Choroid plexus epithelial cell (primary cell): ENCODE results near the gene COP1.

Experiments
- DNase-seq: peaks from one replicate; pipeline ENCODE4 v3.0.0-alpha.2; 2010; ENCODE audit warnings: low read depth
- H3K4me3 ChIP-seq: 2 replicates; pipeline ENCODE4 v1.5.1; 2011; ENCODE audit warnings: low read depth, mild to moderate bottlenecking, control low read depth, low read length, moderate library complexity
- TF ChIP-seq, protein P1 (sequence below): conservative IDR thresholded peaks from 2 replicates; pipeline ENCODE4 v1.5.1; 2011; ENCODE audit warnings: low read depth, mild to moderate bottlenecking, control low read depth, inconsistent platforms, low read length, moderate library complexity

Gene COP1

DNA sequence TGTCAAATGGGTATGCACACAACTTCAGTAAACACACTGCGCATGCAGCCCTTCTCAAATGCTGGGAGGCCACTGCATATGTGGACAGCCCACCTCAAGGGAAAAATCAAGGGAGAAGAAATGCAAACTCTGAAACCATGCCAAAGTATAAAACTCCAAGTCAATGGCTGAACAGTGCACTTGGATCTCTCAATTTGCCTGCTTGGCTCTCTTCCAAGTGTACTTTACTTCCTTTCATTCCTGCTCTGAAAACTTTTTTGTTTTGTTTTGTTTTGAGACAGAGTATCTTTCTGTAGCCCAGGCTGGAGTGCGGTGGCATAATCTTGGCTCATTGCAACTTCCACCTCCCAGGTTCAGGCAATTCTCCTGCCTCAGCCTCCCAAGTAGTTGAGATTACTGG is 18.8 kb upstream of the COP1 start:
- H3K4me3 ChIP-seq = no peak overlapping the region
- DNase-seq = no peak
- TF ChIP-seq, protein P1, sequence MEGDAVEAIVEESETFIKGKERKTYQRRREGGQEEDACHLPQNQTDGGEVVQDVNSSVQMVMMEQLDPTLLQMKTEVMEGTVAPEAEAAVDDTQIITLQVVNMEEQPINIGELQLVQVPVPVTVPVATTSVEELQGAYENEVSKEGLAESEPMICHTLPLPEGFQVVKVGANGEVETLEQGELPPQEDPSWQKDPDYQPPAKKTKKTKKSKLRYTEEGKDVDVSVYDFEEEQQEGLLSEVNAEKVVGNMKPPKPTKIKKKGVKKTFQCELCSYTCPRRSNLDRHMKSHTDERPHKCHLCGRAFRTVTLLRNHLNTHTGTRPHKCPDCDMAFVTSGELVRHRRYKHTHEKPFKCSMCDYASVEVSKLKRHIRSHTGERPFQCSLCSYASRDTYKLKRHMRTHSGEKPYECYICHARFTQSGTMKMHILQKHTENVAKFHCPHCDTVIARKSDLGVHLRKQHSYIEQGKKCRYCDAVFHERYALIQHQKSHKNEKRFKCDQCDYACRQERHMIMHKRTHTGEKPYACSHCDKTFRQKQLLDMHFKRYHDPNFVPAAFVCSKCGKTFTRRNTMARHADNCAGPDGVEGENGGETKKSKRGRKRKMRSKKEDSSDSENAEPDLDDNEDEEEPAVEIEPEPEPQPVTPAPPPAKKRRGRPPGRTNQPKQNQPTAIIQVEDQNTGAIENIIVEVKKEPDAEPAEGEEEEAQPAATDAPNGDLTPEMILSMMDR = no peak

DNA sequence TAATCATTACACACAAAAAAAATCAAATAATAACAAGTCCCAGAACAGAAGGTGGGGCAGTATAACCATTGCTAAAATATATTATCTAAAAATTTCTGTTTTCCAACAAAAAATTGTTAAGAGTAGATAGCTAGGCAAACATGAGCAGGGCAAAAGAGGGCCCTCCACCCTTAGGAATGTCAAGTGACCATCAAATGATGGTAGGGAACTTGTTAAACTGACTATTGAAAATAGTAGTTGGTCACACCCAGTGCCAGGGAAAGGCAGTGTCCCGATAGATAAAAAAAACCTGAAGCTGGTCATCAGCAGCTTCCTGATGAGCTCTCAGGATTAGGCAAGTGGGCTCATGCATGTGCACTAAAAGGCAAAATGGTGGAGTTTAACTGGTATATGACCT is 18.4 kb upstream of the COP1 start:
- TF ChIP-seq, protein P1 = no peak
- DNase-seq = no peak
- H3K4me3 ChIP-seq = no peak overlapping the region

DNA sequence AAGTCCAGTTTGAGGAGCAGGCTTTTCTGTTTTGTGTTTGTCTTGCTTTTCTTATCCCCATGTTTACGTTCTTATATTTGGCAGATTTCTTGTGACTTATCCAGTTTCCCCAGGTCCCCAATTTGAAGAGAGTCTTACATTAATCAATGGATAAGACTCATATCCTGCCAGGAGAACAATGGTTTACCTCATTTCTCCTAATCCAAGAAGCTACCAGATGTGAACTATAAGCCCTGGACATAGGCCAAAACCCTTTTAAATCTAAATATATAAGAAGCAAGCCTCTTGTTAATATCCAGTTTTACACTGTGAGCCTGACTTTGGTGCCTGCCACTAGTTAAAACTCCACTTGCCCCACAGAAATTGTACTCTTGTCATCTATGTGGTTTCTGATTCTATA is 15.1 kb upstream of the COP1 start:
- H3K4me3 ChIP-seq = no peak overlapping the region
- no peak for DNase-seq
- TF ChIP-seq, protein P1 = no peak

DNA sequence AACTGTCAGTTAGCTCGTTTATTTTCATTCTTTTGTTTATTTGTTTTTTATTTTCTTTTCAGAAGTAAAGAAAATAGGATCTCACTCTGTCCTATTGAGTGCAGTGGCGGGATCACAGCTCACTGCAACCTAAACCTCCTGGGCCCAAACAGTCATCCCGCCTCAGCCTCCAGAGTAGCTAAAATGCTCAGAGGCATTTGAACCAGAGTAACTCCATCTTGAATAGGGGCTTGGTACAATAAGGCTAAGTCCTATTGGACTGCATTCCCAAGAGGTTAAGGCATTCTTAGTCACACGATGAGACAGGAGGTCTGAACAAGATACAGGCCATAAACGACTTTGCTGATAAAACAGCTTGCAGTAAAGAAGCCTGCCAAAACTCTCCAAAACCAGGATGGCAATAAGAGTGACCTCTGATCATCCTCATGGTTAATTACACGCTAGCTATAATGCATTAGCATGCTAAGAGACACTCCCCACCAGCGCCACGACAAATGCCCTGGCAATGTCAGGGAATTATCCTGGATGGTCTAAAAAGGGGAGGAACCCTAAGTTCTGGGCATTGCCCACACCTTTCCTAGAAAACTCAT is 13.1 kb upstream of the COP1 start:
- no peak for DNase-seq
- TF ChIP-seq, protein P1 = no peak
- H3K4me3 ChIP-seq = no peak overlapping the region

DNA sequence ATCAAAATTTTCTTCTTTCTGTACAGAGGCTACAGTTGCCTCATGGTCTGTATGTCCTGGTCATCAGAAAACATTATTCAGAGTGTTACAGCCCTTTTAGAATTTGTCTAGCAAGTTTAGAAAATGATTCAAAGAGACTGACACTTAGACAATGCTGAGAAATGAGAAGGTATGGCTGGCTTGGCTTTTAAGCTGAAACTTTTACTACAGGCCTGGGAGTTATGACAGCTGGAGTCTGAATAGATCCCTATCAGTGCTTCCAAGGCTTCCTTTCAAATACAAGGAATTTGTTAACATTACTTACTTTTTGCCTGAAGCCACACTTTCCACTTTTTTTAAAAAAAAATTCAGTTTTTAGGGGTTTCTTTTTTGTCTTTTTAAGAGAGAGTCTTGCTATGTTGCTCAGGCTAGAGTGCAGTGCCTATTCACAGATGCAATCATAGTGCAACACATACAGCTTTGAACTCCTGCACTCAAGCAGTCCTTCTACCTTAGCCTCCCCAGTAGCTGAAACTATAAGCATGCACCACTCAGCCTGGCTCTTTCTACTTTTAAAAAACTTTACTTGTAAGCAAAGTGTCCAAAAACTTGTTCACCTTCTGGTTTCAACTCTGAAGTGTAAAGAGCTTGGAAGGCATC is 10.5 kb upstream of the COP1 start:
- TF ChIP-seq, protein P1 = no peak
- no peak for DNase-seq
- H3K4me3 ChIP-seq = no peak overlapping the region

DNA sequence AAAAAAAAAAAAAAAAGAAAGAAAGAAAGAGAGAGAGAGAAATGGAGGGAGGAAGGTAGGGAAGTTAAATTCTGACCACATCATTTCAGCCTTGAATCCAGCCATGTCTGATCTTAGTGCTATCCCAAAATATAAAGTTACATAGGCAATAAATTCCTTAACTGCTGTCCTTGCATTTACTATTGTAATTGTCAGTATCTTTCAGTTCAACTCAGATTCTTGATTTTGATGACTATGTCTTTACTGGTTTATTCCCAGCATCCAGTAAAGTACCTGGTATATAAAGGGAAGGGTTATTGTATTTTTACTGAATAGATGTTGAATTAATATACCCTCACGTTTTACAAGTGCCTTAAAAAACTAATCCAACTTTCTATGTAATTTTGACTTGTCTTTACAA is 8.9 kb upstream of the COP1 start:
- DNase-seq = no peak
- no peak overlapping the region for H3K4me3 ChIP-seq
- TF ChIP-seq, protein P1 = no peak

DNA sequence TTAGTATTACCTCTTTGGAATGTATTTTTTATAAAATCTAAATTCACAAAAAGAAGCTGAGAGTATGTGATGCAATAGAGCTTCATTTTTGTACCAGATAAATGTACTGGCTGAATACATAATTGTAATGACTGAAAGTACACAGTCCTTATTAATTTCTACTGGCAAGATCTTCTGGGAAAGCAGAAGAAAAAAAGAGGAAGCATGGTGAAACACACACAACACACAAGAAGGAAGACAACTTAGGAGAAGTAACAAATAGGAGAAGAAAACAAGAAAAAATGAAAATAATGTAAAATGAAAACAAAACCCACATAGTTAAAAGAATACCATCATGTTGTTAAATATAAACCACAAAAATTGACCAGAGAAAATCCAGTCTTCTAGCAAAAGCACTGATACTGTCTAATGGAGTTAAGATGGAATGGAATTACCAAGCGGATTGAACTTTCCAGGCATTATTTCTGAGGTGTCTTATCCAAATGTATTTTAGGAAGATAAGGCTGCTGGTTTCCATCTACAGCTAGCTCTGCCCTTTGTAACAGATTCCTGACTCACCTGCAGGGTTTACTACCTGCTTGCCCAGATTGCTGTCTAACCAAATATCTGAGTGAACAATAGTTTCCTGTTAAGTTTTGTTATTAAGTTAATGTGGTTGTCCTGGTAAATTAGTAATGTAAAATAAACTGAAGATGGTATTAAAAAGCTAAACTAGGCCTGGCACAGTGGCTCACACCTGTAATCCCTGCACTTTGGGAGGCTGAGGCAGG is 4.5 kb upstream of the COP1 start:
- H3K4me3 ChIP-seq = no peak overlapping the region
- TF ChIP-seq, protein P1 = no peak
- no peak for DNase-seq
